ENCODE data around the gene APOA4. TPM values are rescaled to one million over a fixed set of nuclear protein-coding genes. Genes with fewer than 3 reads are reported as not detected.
A peak's percentile ranks its signal among the peaks of the same experiment; 100 is the strongest.

The APOA4 gene
- total RNA-seq, 4 donors from 2014 or later: not detected

GRCh38 chr11:116775975-116776374 lies 47.1 kb downstream of the APOA4 start:
- in situ Hi-C loops (cut with MboI; ENCODE audit: low pct_ligation_motif_present in 1 of 4, low pct_unique_long_range_greater_than_20kb in 1 of 4, low sequenced_read_pairs in 3 of 4): loop anchor here in 2 of 4 donors (25.0 kb wide), 1 partner anchor 336 kb away; no protein-coding TSS in a partner anchor
- intact Hi-C loops (cut with DNase I; ENCODE audit: low total_unique reads): no loop called here
- no peak for DNase-seq
- Histone ChIP-seq H3K27ac (no peak overlapping the region), H3K27me3 (no peaks in the 10 kb centered on the region), H3K9me3 (no peaks in the 10 kb centered on the region), H3K36me3 (peaks cover 0 to 32% (median 15%) of the 10 kb centered on the region in 4 donors), H3K4me3 (no peak overlapping the region), H3K4me1 (peaks cover 11 to 22% (median 16%) of the 10 kb centered on the region in 4 donors)
- TF ChIP-seq POLR2AphosphoS5 (IDR thresholded peaks at IDR 0.05) (no peak), POLR2A (IDR thresholded peaks at IDR 0.05) (no peak), EP300 (IDR thresholded peaks at IDR 0.05; ENCODE audit: low read depth) (no peak), CTCF (IDR thresholded peaks at IDR 0.05) (no peak)
- 84 to 94% methylated on average over 2 to 5 of the region's 5 CpGs for WGBS, 2 donors (ENCODE audit: low coverage in 1 of 2)

- TF ChIP-seq POLR2AphosphoS5 (IDR thresholded peaks at IDR 0.05) (no peak), CTCF (IDR thresholded peaks at IDR 0.05) (no peak), POLR2A (IDR thresholded peaks at IDR 0.05) (no peak), EP300 (IDR thresholded peaks at IDR 0.05; ENCODE audit: low read depth) (no peak)
- Histone ChIP-seq H3K27me3 (no peaks in the 10 kb centered on the region), H3K4me3 (no peak overlapping the region), H3K27ac (no peak overlapping the region), H3K9me3 (no peaks in the 10 kb centered on the region), H3K4me1 (peaks cover 13 to 25% (median 20%) of the 10 kb centered on the region in 4 donors), H3K36me3 (peaks cover 0 to 22% (median 9%) of the 10 kb centered on the region in 4 donors)
- intact Hi-C loops (cut with DNase I; ENCODE audit: low total_unique reads) (no loop called here), in situ Hi-C loops (cut with MboI; ENCODE audit: low pct_ligation_motif_present in 1 of 4, low pct_unique_long_range_greater_than_20kb in 1 of 4, low sequenced_read_pairs in 3 of 4) (loop anchor here in 2 of 4 donors (25.0 kb wide), 1 partner anchor 338 kb away; no protein-coding TSS in a partner anchor)
- 82 to 93% methylated on average over 4 to 5 of the region's 5 CpGs for WGBS, 2 donors (ENCODE audit: low coverage in 1 of 2)
- DNase-seq: no peak
These were observed 48.4 kb downstream of the APOA4 start for GRCh38 chr11:116774661-116775060.

GRCh38 chr11:116773203-116774097 lies 49.7 kb downstream of the APOA4 start:
- peak overlapping the region; percentile 87 to 95 (median 92) for H3K27ac ChIP-seq
- H3K9me3 ChIP-seq: no peaks in the 10 kb centered on the region
- no peaks in the 10 kb centered on the region for H3K27me3 ChIP-seq
- H3K4me3 ChIP-seq: peak overlapping the region; percentile 71 to 95 (median 84)
- no peak for DNase-seq
- in situ Hi-C loops (cut with MboI; ENCODE audit: low pct_ligation_motif_present in 1 of 4, low pct_unique_long_range_greater_than_20kb in 1 of 4, low sequenced_read_pairs in 3 of 4): no loop called here
- intact Hi-C loops (cut with DNase I; ENCODE audit: low total_unique reads): no loop called here
- WGBS, 2 donors (ENCODE audit: low coverage in 1 of 2): 4 to 7% methylated on average over 13 to 25 of the region's 25 CpGs
- TF ChIP-seq POLR2AphosphoS5 (IDR thresholded peaks at IDR 0.05) (no peak), POLR2A (IDR thresholded peaks at IDR 0.05) (no peak), CTCF (IDR thresholded peaks at IDR 0.05) (no peak), EP300 (IDR thresholded peaks at IDR 0.05; ENCODE audit: low read depth) (no peak)
- H3K4me1 ChIP-seq: peaks cover 13 to 25% (median 20%) of the 10 kb centered on the region in 4 donors
- H3K36me3 ChIP-seq: peaks cover 0 to 13% (median 2%) of the 10 kb centered on the region in 4 donors

- peak within 1 kb of the TSS; percentile 71 to 95 (median 84) for H3K4me3 ChIP-seq
- TF ChIP-seq CTCF (IDR thresholded peaks at IDR 0.05) (peak in 1 of 5 experiments; percentile 2), POLR2AphosphoS5 (IDR thresholded peaks at IDR 0.05) (peak; percentile 72 to 93 (median 88)), EP300 (IDR thresholded peaks at IDR 0.05; ENCODE audit: low read depth) (peak; percentile 26), POLR2A (IDR thresholded peaks at IDR 0.05) (peak; percentile 79)
- peak within 1 kb of the TSS; percentile 87 to 95 (median 92) for H3K27ac ChIP-seq
- peak; percentile 94 for DNase-seq
- WGBS, 2 donors (ENCODE audit: low coverage in 1 of 2): 0% methylated on average over 8 to 61 of the region's 73 CpGs
- H3K4me1 ChIP-seq: peaks cover 13 to 25% (median 20%) of the 10 kb centered on the region in 4 donors
- no peaks in the 10 kb centered on the region for H3K9me3 ChIP-seq
- in situ Hi-C loops (cut with MboI; ENCODE audit: low pct_ligation_motif_present in 1 of 4, low pct_unique_long_range_greater_than_20kb in 1 of 4, low sequenced_read_pairs in 3 of 4) (no loop called here), intact Hi-C loops (cut with DNase I; ENCODE audit: low total_unique reads) (no loop called here)
- peaks cover 0 to 5% (median 0%) of the 10 kb centered on the region in 4 donors for H3K36me3 ChIP-seq
- no peaks in the 10 kb centered on the region for H3K27me3 ChIP-seq
These were observed 50.5 kb downstream of the APOA4 start, which contains the start of gene BUD13 for GRCh38 chr11:116772443-116773202. TSS of gene BUD13 (minus strand) at chr11:116772987. CDS start at chr11:116772964, 23 bp downstream.
